Breast epithelium (tissue), 3 donors: Measurements from ENCODE around the gene METTL2B.
"Not testable (repeated sequence)": the region's sequence is repeated elsewhere in the genome, so short reads cannot be mapped to it uniquely, and the experiment has no call there.

ENCODE experiments used
- POLR2A ChIP-seq: fragments of 450-650 bp; IDR thresholded peaks from one replicate; pipeline ENCODE4 v1.6.1; 2016; ENCODE audit warnings: antibody characterized with exemption, mild to moderate bottlenecking, moderate library complexity
- TF ChIP-seq, protein P1 (sequence below), 3 donors: fragments of 450-650 bp; IDR thresholded peaks; one replicate each; pipeline ENCODE4 v1.5.1; 2016 to 2017; ENCODE audit warnings: antibody characterized with exemption in 3 of 3, mild to moderate bottlenecking in 3 of 3, moderate library complexity in 3 of 3

DNA sequence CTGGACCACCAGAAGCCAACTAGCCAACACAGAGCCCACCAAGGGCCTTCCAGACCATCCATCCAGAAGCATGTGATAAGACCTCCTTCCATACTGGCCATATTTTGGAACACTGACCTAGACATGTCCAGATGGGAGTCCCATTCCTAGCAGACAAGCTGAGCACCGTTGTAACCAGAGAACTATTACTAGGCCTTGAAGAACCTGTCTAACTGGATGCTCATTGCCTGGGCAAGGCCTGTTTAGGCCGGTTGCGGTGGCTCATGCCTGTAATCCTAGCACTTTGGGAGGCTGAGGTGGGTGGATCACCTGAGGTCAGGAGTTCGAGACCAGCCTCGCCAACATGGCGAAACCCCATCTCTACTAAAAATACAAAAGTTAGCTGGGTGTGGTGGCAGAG lies 19.2 kb upstream of the METTL2B start:
- TF ChIP-seq, protein P1, sequence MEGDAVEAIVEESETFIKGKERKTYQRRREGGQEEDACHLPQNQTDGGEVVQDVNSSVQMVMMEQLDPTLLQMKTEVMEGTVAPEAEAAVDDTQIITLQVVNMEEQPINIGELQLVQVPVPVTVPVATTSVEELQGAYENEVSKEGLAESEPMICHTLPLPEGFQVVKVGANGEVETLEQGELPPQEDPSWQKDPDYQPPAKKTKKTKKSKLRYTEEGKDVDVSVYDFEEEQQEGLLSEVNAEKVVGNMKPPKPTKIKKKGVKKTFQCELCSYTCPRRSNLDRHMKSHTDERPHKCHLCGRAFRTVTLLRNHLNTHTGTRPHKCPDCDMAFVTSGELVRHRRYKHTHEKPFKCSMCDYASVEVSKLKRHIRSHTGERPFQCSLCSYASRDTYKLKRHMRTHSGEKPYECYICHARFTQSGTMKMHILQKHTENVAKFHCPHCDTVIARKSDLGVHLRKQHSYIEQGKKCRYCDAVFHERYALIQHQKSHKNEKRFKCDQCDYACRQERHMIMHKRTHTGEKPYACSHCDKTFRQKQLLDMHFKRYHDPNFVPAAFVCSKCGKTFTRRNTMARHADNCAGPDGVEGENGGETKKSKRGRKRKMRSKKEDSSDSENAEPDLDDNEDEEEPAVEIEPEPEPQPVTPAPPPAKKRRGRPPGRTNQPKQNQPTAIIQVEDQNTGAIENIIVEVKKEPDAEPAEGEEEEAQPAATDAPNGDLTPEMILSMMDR (IDR thresholded peaks at IDR 0.05) = not testable (repeated sequence)
- TF ChIP-seq POLR2A = not testable (repeated sequence)
